OCI-LY3 (cell line): ENCODE data around the gene PTGR3.

ENCODE experiments used
- H2AFZ ChIP-seq: fragments of 200-600, 300-600 bp; shearing (Covaris generic); 2 replicates; pipeline ENCODE4 v1.6.0; 2014; ENCODE audit warnings: antibody characterized with exemption, low read depth, low read length
- H3K27ac ChIP-seq: fragments of 200-600, 300-600 bp; sonication (generic); 2 replicates; pipeline ENCODE4 v1.5.1; 2014; ENCODE audit warnings: mild to moderate bottlenecking, low read length, moderate library complexity, mixed read lengths
- H3K27me3 ChIP-seq: fragments of 200-600, 300-600 bp; sonication (generic); 2 replicates; pipeline ENCODE4 v1.6.1; 2014; ENCODE audit warnings: low read depth, low read length, mixed read lengths
- H3K36me3 ChIP-seq: fragments of 200-600, 300-600 bp; sonication (generic); replicated peaks from 2 replicates; pipeline ENCODE3; 2014; ENCODE audit warnings: low read depth, low read length, mixed read lengths
- H3K4me1 ChIP-seq: fragments of 300-600, 200-600 bp; sonication (generic); 2 replicates; pipeline ENCODE4 v1.6.1; 2014; ENCODE audit warnings: low read length, mixed read lengths
- H3K4me2 ChIP-seq: fragments of 200-600, 300-600 bp; sonication (generic); 2 replicates; pipeline ENCODE4 v1.6.1; 2014; ENCODE audit warnings: low read length, mixed read lengths
- H3K4me3 ChIP-seq: fragments of 300-600, 200-600 bp; sonication (generic); 2 replicates; pipeline ENCODE4 v1.5.1; 2014; ENCODE audit warnings: antibody characterized with exemption, mild to moderate bottlenecking, low read length, moderate library complexity
- H3K79me2 ChIP-seq: fragments of 300-600, 200-600 bp; shearing (Covaris generic); 2 replicates; pipeline ENCODE4 v1.6.1; 2014; ENCODE audit warnings: mild to moderate bottlenecking, low read length, mixed read lengths
- H3K9ac ChIP-seq: fragments of 300-600, 200-600 bp; shearing (Covaris generic); 2 replicates; pipeline ENCODE4 v1.6.0; 2014; ENCODE audit warnings: mild to moderate bottlenecking, low read length, moderate library complexity
- H3K9me3 ChIP-seq: fragments of 200-600, 300-600 bp; shearing (Covaris generic); 2 replicates; pipeline ENCODE4 v1.6.1; 2014; ENCODE audit warnings: low read length, mixed read lengths; ENCODE audit not compliant: insufficient read depth
- H4K20me1 ChIP-seq: fragments of 200-600, 300-600 bp; sonication (generic); 2 replicates; pipeline ENCODE4 v1.6.1; 2016; ENCODE audit warnings: low read length, mixed read lengths; ENCODE audit not compliant: insufficient read depth
- CTCF ChIP-seq: fragments of 200-600, 300-600 bp; sonication (generic); IDR thresholded peaks from 2 replicates; pipeline ENCODE4 v1.5.1; 2014; ENCODE audit warnings: antibody characterized with exemption, low read length, low read depth
- EZH2phosphoT487 ChIP-seq: fragments of 200-600 bp; shearing (Covaris generic); IDR thresholded peaks from 2 replicates; pipeline ENCODE4 v1.6.1; 2018; ENCODE audit warnings: antibody characterized with exemption, mixed run types, low read depth

PTGR3 gene

GRCh38 chr18:75230163-75231052, 21.5 kb upstream of the PTGR3 start:
- Histone ChIP-seq H3K36me3 (peaks cover 52% of the 10 kb centered on the region), H3K4me2 (no peak overlapping the region), H3K4me1 (no peaks in the 10 kb centered on the region), H2AFZ (no peak overlapping the region), H3K9me3 (no peaks in the 10 kb centered on the region), H3K79me2 (peaks cover 98% of the 10 kb centered on the region), H4K20me1 (peaks cover 94% of the 10 kb centered on the region), H3K9ac (no peak overlapping the region), H3K4me3 (no peak overlapping the region), H3K27me3 (no peaks in the 10 kb centered on the region), H3K27ac (no peak overlapping the region)
- TF ChIP-seq CTCF (no peak), EZH2phosphoT487 (no peak)

- Histone ChIP-seq H3K27me3 (no peaks in the 10 kb centered on the region), H3K9ac (no peak overlapping the region), H3K4me2 (no peak overlapping the region), H3K79me2 (peaks cover 98% of the 10 kb centered on the region), H3K27ac (no peak overlapping the region), H3K4me3 (no peak overlapping the region), H3K4me1 (no peaks in the 10 kb centered on the region), H4K20me1 (peaks cover 95% of the 10 kb centered on the region), H3K9me3 (no peaks in the 10 kb centered on the region), H2AFZ (no peak overlapping the region), H3K36me3 (peaks cover 52% of the 10 kb centered on the region)
- no peak for TF ChIP-seq EZH2phosphoT487
- TF ChIP-seq CTCF = no peak
Observed at GRCh38 chr18:75229437-75229836, 20.5 kb upstream of the PTGR3 start.

GRCh38 chr18:75228967-75229366, 20.0 kb upstream of the PTGR3 start:
- Histone ChIP-seq H3K4me2 (no peak overlapping the region), H2AFZ (no peak overlapping the region), H3K9ac (no peak overlapping the region), H3K36me3 (peaks cover 52% of the 10 kb centered on the region), H3K27ac (no peak overlapping the region), H3K9me3 (no peaks in the 10 kb centered on the region), H3K79me2 (peaks cover 98% of the 10 kb centered on the region), H3K4me1 (no peaks in the 10 kb centered on the region), H3K27me3 (no peaks in the 10 kb centered on the region), H4K20me1 (peaks cover 95% of the 10 kb centered on the region), H3K4me3 (no peak overlapping the region)
- TF ChIP-seq EZH2phosphoT487 = no peak
- no peak for TF ChIP-seq CTCF

GRCh38 chr18:75227535-75228296, 18.8 kb upstream of the PTGR3 start:
- TF ChIP-seq EZH2phosphoT487 (no peak), CTCF (no peak)
- Histone ChIP-seq H3K9me3 (no peaks in the 10 kb centered on the region), H3K4me1 (no peaks in the 10 kb centered on the region), H3K9ac (no peak overlapping the region), H3K4me2 (no peak overlapping the region), H3K27me3 (no peaks in the 10 kb centered on the region), H2AFZ (no peak overlapping the region), H3K27ac (no peak overlapping the region), H3K4me3 (no peak overlapping the region), H4K20me1 (peaks cover 95% of the 10 kb centered on the region), H3K36me3 (peaks cover 53% of the 10 kb centered on the region), H3K79me2 (peaks cover 98% of the 10 kb centered on the region)
